Ascending aorta (tissue), 2 donors: ENCODE measurements around the gene ALPL. TPM values are rescaled to one million over a fixed set of nuclear protein-coding genes. Genes with fewer than 3 reads are reported as not detected.

ENCODE experiments used
- DNase-seq, 2 donors: peaks; one replicate each; pipeline ENCODE4 v3.0.0-alpha.2; 2019; ENCODE audit warnings: low spot score in 2 of 2
- H3K27ac ChIP-seq, 2 donors: fragments of 200-600 bp; sonication (generic); one replicate each; pipeline ENCODE4 v1.5.1; 2016 to 2017; ENCODE audit warnings: mild to moderate bottlenecking in 1 of 2
- H3K27me3 ChIP-seq: fragments of 200-600 bp; sonication (generic); one replicate; pipeline ENCODE4 v1.5.1; 2017
- H3K36me3 ChIP-seq, 2 donors: fragments of 200-600 bp; sonication (generic); one replicate each; pipeline ENCODE4 v1.5.1; 2016
- H3K4me1 ChIP-seq, 2 donors: fragments of 200-600 bp; sonication (generic); one replicate each; pipeline ENCODE4 v1.5.1; 2016 to 2017; ENCODE audit warnings: mild to moderate bottlenecking in 1 of 2
- H3K4me3 ChIP-seq, 2 donors: fragments of 200-600 bp; sonication (generic); one replicate each; pipeline ENCODE4 v1.5.1; 2016 to 2017; ENCODE audit warnings: mild to moderate bottlenecking in 1 of 2
- H3K9me3 ChIP-seq, 2 donors: fragments of 200-600 bp; sonication (generic); one replicate each; pipeline ENCODE4 v1.5.1; 2016
- intact Hi-C: fragments of 100-400 bp; cut with DNase I; formaldehyde crosslinking; loops from one replicate; pipeline ENCODE4 v1.15.1; 2023
- total RNA-seq: library from RNA; depleted of rRNA; stranded (reverse); fragments of >200 nt; gene quantifications from one replicate; pipeline ENCODE4 v1.1.0, GENCODE V29; 2016
- TF ChIP-seq, protein P1 (sequence below), 3 experiments: fragments of 200-600 bp in 2 of 3; fragments of 450-650 bp in 1 of 3; sonication (generic) in 2 of 3; IDR thresholded peaks; one replicate each; pipeline ENCODE4 v1.5.1; 2016 to 2019; ENCODE audit warnings: antibody characterized with exemption in 3 of 3, mild to moderate bottlenecking in 1 of 3, moderate library complexity in 1 of 3

ALPL gene
- total RNA-seq, 1 donor from 2014 or later: 35.3 TPM

DNA sequence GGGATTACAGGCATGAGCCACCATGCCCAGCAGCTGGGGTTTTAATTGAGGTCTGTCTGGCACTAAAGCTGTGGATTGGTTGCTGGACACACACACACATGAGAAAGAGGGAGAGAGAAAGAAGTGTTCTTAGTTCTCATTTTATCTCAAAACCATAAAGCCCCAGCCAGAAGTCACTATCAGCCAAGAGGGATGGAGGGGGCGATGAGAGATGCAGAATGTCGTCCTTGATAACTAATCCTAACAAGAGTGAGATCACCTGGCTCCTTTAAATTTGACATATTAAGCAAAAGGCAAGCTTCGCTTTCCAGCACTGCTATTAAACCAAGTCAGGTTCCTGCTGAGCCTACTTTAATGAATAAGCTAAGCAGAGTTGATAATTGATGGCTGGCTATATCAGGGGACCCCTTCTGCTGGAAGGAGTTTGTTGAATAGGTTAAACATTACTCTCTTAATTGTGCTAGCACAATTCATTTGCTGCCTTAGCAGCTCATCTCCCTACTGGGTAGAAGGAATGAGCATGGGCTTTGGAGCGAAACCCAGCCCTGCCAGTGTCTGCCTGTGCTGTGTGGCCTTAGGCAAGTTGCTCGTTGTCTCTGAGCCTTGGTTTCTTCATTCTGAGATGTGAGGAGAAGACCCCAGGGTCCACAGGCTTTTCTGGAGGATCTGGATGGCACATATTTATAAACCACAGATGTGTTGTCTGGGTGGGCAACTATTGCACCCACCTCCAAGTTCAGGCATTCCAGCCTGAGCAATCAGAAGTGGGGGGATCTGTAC, 50.8 kb downstream of the ALPL start:
- TF ChIP-seq, protein P1, sequence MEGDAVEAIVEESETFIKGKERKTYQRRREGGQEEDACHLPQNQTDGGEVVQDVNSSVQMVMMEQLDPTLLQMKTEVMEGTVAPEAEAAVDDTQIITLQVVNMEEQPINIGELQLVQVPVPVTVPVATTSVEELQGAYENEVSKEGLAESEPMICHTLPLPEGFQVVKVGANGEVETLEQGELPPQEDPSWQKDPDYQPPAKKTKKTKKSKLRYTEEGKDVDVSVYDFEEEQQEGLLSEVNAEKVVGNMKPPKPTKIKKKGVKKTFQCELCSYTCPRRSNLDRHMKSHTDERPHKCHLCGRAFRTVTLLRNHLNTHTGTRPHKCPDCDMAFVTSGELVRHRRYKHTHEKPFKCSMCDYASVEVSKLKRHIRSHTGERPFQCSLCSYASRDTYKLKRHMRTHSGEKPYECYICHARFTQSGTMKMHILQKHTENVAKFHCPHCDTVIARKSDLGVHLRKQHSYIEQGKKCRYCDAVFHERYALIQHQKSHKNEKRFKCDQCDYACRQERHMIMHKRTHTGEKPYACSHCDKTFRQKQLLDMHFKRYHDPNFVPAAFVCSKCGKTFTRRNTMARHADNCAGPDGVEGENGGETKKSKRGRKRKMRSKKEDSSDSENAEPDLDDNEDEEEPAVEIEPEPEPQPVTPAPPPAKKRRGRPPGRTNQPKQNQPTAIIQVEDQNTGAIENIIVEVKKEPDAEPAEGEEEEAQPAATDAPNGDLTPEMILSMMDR (IDR thresholded peaks at IDR 0.05): no peak
- H3K27ac ChIP-seq: no peak overlapping the region
- intact Hi-C loops: no loop called here
- no peaks in the 10 kb centered on the region for H3K9me3 ChIP-seq
- H3K4me3 ChIP-seq: no peak overlapping the region
- no peaks in the 10 kb centered on the region for H3K36me3 ChIP-seq
- H3K27me3 ChIP-seq: no peaks in the 10 kb centered on the region
- DNase-seq: no peak
- H3K4me1 ChIP-seq: no peaks in the 10 kb centered on the region

GRCh38 chr1:21560916-21561638, 51.9 kb downstream of the ALPL start:
- no peaks in the 10 kb centered on the region for H3K36me3 ChIP-seq
- no peaks in the 10 kb centered on the region for H3K4me1 ChIP-seq
- H3K9me3 ChIP-seq: no peaks in the 10 kb centered on the region
- no peak overlapping the region for H3K4me3 ChIP-seq
- H3K27me3 ChIP-seq: no peaks in the 10 kb centered on the region
- H3K27ac ChIP-seq: no peak overlapping the region
- no peak for DNase-seq
- TF ChIP-seq, protein P1 (IDR thresholded peaks at IDR 0.05): no peak
- intact Hi-C loops: no loop called here

- H3K27me3 ChIP-seq: no peaks in the 10 kb centered on the region
- no peaks in the 10 kb centered on the region for H3K4me1 ChIP-seq
- intact Hi-C loops: no loop called here
- H3K36me3 ChIP-seq: no peaks in the 10 kb centered on the region
- no peak overlapping the region for H3K27ac ChIP-seq
- H3K4me3 ChIP-seq: no peak overlapping the region
- TF ChIP-seq, protein P1 (IDR thresholded peaks at IDR 0.05): no peak
- no peak for DNase-seq
- H3K9me3 ChIP-seq: no peaks in the 10 kb centered on the region
Measured at GRCh38 chr1:21562896-21563295, 53.7 kb downstream of the ALPL start.

GRCh38 chr1:21563971-21564370, 54.7 kb downstream of the ALPL start:
- H3K27me3 ChIP-seq: no peaks in the 10 kb centered on the region
- no peaks in the 10 kb centered on the region for H3K4me1 ChIP-seq
- no peak overlapping the region for H3K27ac ChIP-seq
- intact Hi-C loops: no loop called here
- DNase-seq: no peak
- H3K4me3 ChIP-seq: no peak overlapping the region
- no peaks in the 10 kb centered on the region for H3K9me3 ChIP-seq
- no peaks in the 10 kb centered on the region for H3K36me3 ChIP-seq
- TF ChIP-seq, protein P1 (IDR thresholded peaks at IDR 0.05): no peak

DNA sequence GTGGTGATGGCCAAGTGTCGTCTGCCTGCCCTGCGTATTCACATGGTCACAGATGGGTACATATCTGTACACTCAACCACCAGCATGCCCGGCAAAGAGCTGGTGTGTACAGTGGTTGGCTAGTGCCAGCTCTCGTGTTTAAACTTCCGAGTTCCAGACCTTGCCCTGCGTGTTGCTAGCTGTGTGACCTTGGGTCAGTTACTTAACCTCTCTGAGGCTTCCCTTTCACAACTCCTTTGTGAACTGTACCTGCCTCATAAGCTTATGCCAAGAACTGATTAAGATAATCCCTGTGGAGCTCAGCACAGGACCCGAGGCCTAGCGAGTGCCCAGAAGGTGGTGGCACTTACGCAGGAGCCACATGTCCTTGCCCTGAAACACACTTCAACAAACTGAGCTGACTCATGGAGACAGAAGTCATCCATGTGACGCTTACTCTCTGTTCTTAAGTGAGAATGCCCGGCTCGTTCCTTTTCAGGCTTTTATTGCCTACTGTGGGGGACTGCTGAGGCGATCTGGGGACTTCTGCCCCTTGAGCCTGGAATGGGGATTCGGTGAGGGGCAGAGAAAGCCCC, 55.4 kb downstream of the ALPL start:
- no peaks in the 10 kb centered on the region for H3K36me3 ChIP-seq
- no peaks in the 10 kb centered on the region for H3K4me1 ChIP-seq
- H3K9me3 ChIP-seq: no peaks in the 10 kb centered on the region
- DNase-seq: no peak
- TF ChIP-seq, protein P1 (IDR thresholded peaks at IDR 0.05): no peak
- H3K27me3 ChIP-seq: no peaks in the 10 kb centered on the region
- no peak overlapping the region for H3K4me3 ChIP-seq
- no peak overlapping the region for H3K27ac ChIP-seq
- intact Hi-C loops: no loop called here
